GM12878 (cell line): ENCODE data around the gene YARS1. TPM values are rescaled to one million over a fixed set of nuclear protein-coding genes. Genes with fewer than 3 reads are reported as not detected.

Source experiments
- ATAC-seq: fragments of 200-7000 bp; cut with Tn5 transposase; 3 replicates; pipeline ENCODE4 v1.9.1; 2020; ENCODE audit warnings: mild to moderate bottlenecking, moderate library complexity
- BruUV-seq: library from RNA; stranded (reverse); fragments of 400-500 nt; replicated peaks from 2 replicates; lab custom pipeline; 2021; lab: Mats Ljungman, UMichigan
- CTCF ChIA-PET: fragments of 300-600 bp; sonication (Branson Sonifier 250); formaldehyde crosslinking; extraction: SDS; loops from one replicate; lab custom pipeline; 2021; ENCODE audit warnings: inconsistent platforms; lab: Yijun Ruan, JAX
- POLR2A ChIA-PET: fragments of 350-600 bp; formaldehyde crosslinking; extraction: SDS; loops from one replicate; lab custom pipeline; 2021; ENCODE audit warnings: inconsistent platforms; lab: Charles Lee
- RAD21 ChIA-PET: fragments of 300-600 bp; sonication (Branson Sonifier 250); formaldehyde crosslinking; loops from one replicate; lab custom pipeline; 2023; ENCODE audit warnings: antibody characterized with exemption; ENCODE audit not compliant: unreplicated experiment; lab: Charles Lee
- SMC1A ChIA-PET: fragments of 300-600 bp; sonication (Branson Sonifier 250); formaldehyde crosslinking; loops from one replicate; lab custom pipeline; 2023; ENCODE audit not compliant: unreplicated experiment, uncharacterized antibody; lab: Charles Lee
- DNase-seq: peaks from one replicate; pipeline ENCODE4 v3.0.0-alpha.2; 2011; ENCODE audit warnings: low read depth, low spot score
- FAIRE-seq: peaks from 3 replicates; lab custom pipeline; 2011; peaks lifted over from hg19 to GRCh38; lab: Jason Lieb, UNC
- H2AFZ ChIP-seq: 2 replicates; pipeline ENCODE4 v1.6.0; 2011; ENCODE audit warnings: low read depth, low read length, control low read depth; ENCODE audit not compliant: control insufficient read depth
- H3K27ac ChIP-seq: 2 replicates; pipeline ENCODE4 v1.5.1; 2011; ENCODE audit warnings: control low read depth; ENCODE audit not compliant: control insufficient read depth, insufficient read depth
- H3K27me3 ChIP-seq, 2 experiments: replicated peaks in 1 of 2; 2 replicates each; pipeline versions ENCODE4 v1.6.0 to v1.6.1; 2011; ENCODE audit warnings: low read length in 1 of 2; ENCODE audit not compliant: control insufficient read depth in 2 of 2, insufficient read depth in 2 of 2
- H3K36me3 ChIP-seq, 2 experiments: 2 replicates each; pipeline ENCODE4 v1.5.1; 2011; ENCODE audit warnings: low read length in 1 of 2; ENCODE audit not compliant: control insufficient read depth in 2 of 2, insufficient read depth in 2 of 2
- H3K4me1 ChIP-seq: 2 replicates; pipeline ENCODE4 v1.6.1; 2011; ENCODE audit warnings: mild to moderate bottlenecking, low read length, moderate library complexity, mixed read lengths; ENCODE audit not compliant: control insufficient read depth, insufficient read depth
- H3K4me2 ChIP-seq: 2 replicates; pipeline ENCODE4 v1.6.0; 2011; ENCODE audit warnings: control low read depth; ENCODE audit not compliant: control insufficient read depth, insufficient read depth
- H3K4me3 ChIP-seq: fragments of 200-600 bp; sonication (generic); 2 replicates; pipeline ENCODE4 v1.5.1; 2016
- H3K79me2 ChIP-seq: 2 replicates; pipeline ENCODE4 v1.6.0; 2011; ENCODE audit warnings: low read length; ENCODE audit not compliant: control insufficient read depth, insufficient read depth
- H3K9ac ChIP-seq: 2 replicates; pipeline ENCODE4 v1.8.0; 2011; ENCODE audit warnings: low read length, control low read depth, mixed read lengths; ENCODE audit not compliant: control insufficient read depth, insufficient read depth
- H3K9me3 ChIP-seq: replicated peaks from 3 replicates; pipeline ENCODE4 v1.5.1; 2011; ENCODE audit warnings: mild to moderate bottlenecking, low read length; ENCODE audit not compliant: control insufficient read depth, insufficient read depth
- H4K20me1 ChIP-seq: 2 replicates; pipeline ENCODE4 v1.6.0; 2011; ENCODE audit not compliant: control insufficient read depth, insufficient read depth
- BRCA1 ChIP-seq: IDR thresholded peaks from 2 replicates; pipeline ENCODE4 v1.6.1; 2011; ENCODE audit warnings: low read depth, low read length, improper control_type of control experiment
- CEBPB ChIP-seq, 2 experiments: fragments of 150-350 bp in 1 of 2; IDR thresholded peaks; 2 replicates each; pipeline ENCODE4 v1.6.1; 2012 to 2014; ENCODE audit warnings: low read depth in 2 of 2, low read length in 2 of 2, borderline replicate concordance in 1 of 2, inconsistent platforms in 1 of 2
- GABPA ChIP-seq: IDR thresholded peaks from 2 replicates; pipeline ENCODE4 v1.6.1; 2014; ENCODE audit warnings: antibody characterized with exemption, low read depth, mild to moderate bottlenecking, inconsistent platforms
- NFIC ChIP-seq: IDR thresholded peaks from 2 replicates; pipeline ENCODE4 v1.6.1; 2012; ENCODE audit warnings: low read depth, mild to moderate bottlenecking, inconsistent platforms, low read length, moderate library complexity
- NR2C2 ChIP-seq: IDR thresholded peaks from 2 replicates; pipeline ENCODE4 v1.6.1; 2011; ENCODE audit warnings: borderline replicate concordance, low read depth; ENCODE audit not compliant: control insufficient read depth, insufficient read length
- SP1 ChIP-seq: IDR thresholded peaks from one replicate; pipeline ENCODE4 v1.6.1; 2011; ENCODE audit warnings: low read depth, low read length
- YY1 ChIP-seq: IDR thresholded peaks from 2 replicates; pipeline ENCODE4 v1.6.1; 2011; ENCODE audit warnings: low read depth, mild to moderate bottlenecking, low read length
- ZNF207 ChIP-seq: fragments of 450-650 bp; IDR thresholded peaks from 2 replicates; pipeline ENCODE4 v1.6.1; 2014; ENCODE audit warnings: antibody characterized with exemption, mild to moderate bottlenecking, borderline replicate concordance
- ZNF24 ChIP-seq: fragments of 450-650 bp; IDR thresholded peaks from 2 replicates; pipeline ENCODE4 v1.6.1; 2017; ENCODE audit warnings: antibody characterized with exemption, mild to moderate bottlenecking
- WGBS: methylation state at CpG from one replicate; pipeline ENCODE4 v1.1.6; 2016; ENCODE audit warnings: low lambda C conversion rate; ENCODE audit not compliant: insufficient replicate concordance, insufficient coverage; ENCODE audit errors: missing lambda C conversion rate; 5-methylcytosine and 5-hydroxymethylcytosine counted together
- in situ Hi-C: fragments of 300-500 bp; cut with MboI; formaldehyde crosslinking; loops from 9 replicates; pipeline ENCODE4 v1.14.3; 2018; ENCODE audit warnings: mixed read lengths
- intact Hi-C: fragments of 100-400 bp; cut with micrococcal nuclease; formaldehyde crosslinking; loops from one replicate; pipeline ENCODE4 v1.14.2; 2022; ENCODE audit not compliant: unreplicated experiment
- polyA plus RNA-seq, 11 experiments: library from polyadenylated mRNA; depleted of rRNA in 4 of 11; unstranded in 6 of 11; stranded (reverse) in 5 of 11; fragments of >200 nt; fragmentation: Nextera tagmentation in 4 of 11; fragmentation: Illumina TruSeq in 1 of 11; extraction: Ambion mirVana in 4 of 11; extraction: Trizol in 1 of 11; gene quantifications; 1 replicate in 1 of 11; 2 replicates in 10 of 11; pipeline versions ENCODE4 v1.2.1 to v1.2.3, GENCODE V29; 2011 to 2016; ENCODE audit warnings: inconsistent platforms in 2 of 11, missing spikeins in 2 of 11, low read depth in 1 of 11
- total RNA-seq, 4 experiments: library from RNA; depleted of rRNA in 3 of 4; stranded (reverse); fragments of >200 nt in 3 of 4; fragmentation: Illumina TruSeq in 1 of 4; extraction: Trizol in 1 of 4; gene quantifications; 2 replicates each; pipeline versions ENCODE4 v1.2.1 to v1.2.3, GENCODE V29; 2013 to 2021
- TF ChIP-seq, protein P1 (sequence below): fragments of 150-350 bp; IDR thresholded peaks from 2 replicates; pipeline ENCODE4 v1.6.1; 2016; ENCODE audit warnings: low read depth, low read length
- TF ChIP-seq, protein P2 (sequence below): fragments of 450-650 bp; IDR thresholded peaks from 2 replicates; pipeline ENCODE4 v1.6.1; 2017; ENCODE audit warnings: mild to moderate bottlenecking, moderate library complexity
- TF ChIP-seq, protein P3 (sequence below): fragments of 450-650 bp; IDR thresholded peaks from 2 replicates; pipeline ENCODE4 v1.6.1; 2017; ENCODE audit warnings: borderline replicate concordance
- TF ChIP-seq, protein P4 (sequence below): IDR thresholded peaks from 2 replicates; pipeline ENCODE4 v1.6.1; 2011; ENCODE audit warnings: borderline replicate concordance, low read depth, mild to moderate bottlenecking, moderate library complexity, low read length; ENCODE audit not compliant: insufficient read depth, poor library complexity, severe bottlenecking

YARS1 gene
- total and polyA plus RNA-seq, 10 of the 15 experiments (the other 5 are each of a cell fraction or from before 2014, with no cell fraction given), result 39.9 to 202 (median 136) TPM

DNA sequence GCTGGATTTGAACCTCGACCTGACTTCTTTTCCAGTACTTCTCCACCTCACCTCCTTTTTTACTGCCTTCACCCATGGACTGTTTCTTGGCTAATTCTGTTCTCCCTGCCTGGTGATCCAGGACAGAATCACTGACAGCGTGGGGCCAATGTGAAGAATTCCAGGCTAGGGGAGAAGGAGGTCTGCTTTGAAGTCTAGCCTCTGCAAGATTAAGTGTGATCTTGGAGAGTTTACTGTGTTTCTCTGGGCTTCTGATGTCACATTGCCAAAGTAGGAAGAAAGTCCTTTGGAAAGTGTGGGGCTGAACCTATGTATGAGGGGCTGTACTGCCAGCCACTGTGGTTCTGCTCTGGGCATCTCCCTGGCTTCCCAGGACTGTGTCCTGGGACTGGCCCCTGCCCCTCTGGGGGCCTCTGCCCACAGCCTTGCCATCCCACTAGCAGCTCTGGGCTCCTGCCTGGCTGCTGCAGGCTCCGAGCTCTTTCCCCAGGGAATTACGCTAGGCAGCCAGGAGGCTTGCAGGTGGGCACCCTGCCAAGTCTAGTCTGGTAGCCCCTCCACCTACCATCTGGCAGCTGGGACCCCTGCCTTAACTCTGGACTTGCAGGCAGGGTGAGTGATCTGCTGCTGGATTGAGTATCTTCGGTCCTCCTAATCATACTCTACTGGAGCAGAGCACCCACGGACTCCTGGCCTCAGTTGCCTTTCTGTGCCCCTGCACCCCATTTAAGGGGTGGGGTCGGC is 52.2 kb downstream of the YARS1 start:
- POLR2A ChIA-PET, result no interaction called here
- no peaks in the 10 kb centered on the region for H3K36me3 ChIP-seq
- DNase-seq (no peak), FAIRE-seq (no peak), ATAC-seq (no peak)
- RAD21 ChIA-PET, result no interaction called here
- no peak overlapping the region for H3K4me3 ChIP-seq
- SMC1A ChIA-PET, result interaction anchor here (0.6 kb wide), 1 partner anchor 261 kb away, joined by 3 read pairs; no protein-coding TSS in a partner anchor
- H2AFZ ChIP-seq, result no peak overlapping the region
- CTCF ChIA-PET, result interaction anchor here (4.0 kb wide), 1 partner anchor 52 kb away, joined by 24 read pairs; no protein-coding TSS in a partner anchor
- BruUV-seq, result no TSS peak
- no peaks in the 10 kb centered on the region for H4K20me1 ChIP-seq
- no peaks in the 10 kb centered on the region for H3K79me2 ChIP-seq
- in situ Hi-C loops (no loop called here), intact Hi-C loops (no loop called here)
- H3K9ac ChIP-seq, result no peak overlapping the region
- H3K4me1 ChIP-seq, result peaks cover 7% of the 10 kb centered on the region; the same call in 1 of the 2 replicates
- H3K4me2 ChIP-seq, result no peak overlapping the region
- H3K27me3 ChIP-seq, result no peaks in the 10 kb centered on the region
- no peak overlapping the region for H3K27ac ChIP-seq
- 45% methylated on average over 7 of the region's 7 CpGs for WGBS
- no peaks in the 10 kb centered on the region for H3K9me3 ChIP-seq
- no peak for TF ChIP-seq NR2C2
- TF ChIP-seq NFIC, result no peak
- TF ChIP-seq, protein P1, sequence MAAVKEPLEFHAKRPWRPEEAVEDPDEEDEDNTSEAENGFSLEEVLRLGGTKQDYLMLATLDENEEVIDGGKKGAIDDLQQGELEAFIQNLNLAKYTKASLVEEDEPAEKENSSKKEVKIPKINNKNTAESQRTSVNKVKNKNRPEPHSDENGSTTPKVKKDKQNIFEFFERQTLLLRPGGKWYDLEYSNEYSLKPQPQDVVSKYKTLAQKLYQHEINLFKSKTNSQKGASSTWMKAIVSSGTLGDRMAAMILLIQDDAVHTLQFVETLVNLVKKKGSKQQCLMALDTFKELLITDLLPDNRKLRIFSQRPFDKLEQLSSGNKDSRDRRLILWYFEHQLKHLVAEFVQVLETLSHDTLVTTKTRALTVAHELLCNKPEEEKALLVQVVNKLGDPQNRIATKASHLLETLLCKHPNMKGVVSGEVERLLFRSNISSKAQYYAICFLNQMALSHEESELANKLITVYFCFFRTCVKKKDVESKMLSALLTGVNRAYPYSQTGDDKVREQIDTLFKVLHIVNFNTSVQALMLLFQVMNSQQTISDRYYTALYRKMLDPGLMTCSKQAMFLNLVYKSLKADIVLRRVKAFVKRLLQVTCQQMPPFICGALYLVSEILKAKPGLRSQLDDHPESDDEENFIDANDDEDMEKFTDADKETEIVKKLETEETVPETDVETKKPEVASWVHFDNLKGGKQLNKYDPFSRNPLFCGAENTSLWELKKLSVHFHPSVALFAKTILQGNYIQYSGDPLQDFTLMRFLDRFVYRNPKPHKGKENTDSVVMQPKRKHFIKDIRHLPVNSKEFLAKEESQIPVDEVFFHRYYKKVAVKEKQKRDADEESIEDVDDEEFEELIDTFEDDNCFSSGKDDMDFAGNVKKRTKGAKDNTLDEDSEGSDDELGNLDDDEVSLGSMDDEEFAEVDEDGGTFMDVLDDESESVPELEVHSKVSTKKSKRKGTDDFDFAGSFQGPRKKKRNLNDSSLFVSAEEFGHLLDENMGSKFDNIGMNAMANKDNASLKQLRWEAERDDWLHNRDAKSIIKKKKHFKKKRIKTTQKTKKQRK, result no peak
- TF ChIP-seq, protein P2, sequence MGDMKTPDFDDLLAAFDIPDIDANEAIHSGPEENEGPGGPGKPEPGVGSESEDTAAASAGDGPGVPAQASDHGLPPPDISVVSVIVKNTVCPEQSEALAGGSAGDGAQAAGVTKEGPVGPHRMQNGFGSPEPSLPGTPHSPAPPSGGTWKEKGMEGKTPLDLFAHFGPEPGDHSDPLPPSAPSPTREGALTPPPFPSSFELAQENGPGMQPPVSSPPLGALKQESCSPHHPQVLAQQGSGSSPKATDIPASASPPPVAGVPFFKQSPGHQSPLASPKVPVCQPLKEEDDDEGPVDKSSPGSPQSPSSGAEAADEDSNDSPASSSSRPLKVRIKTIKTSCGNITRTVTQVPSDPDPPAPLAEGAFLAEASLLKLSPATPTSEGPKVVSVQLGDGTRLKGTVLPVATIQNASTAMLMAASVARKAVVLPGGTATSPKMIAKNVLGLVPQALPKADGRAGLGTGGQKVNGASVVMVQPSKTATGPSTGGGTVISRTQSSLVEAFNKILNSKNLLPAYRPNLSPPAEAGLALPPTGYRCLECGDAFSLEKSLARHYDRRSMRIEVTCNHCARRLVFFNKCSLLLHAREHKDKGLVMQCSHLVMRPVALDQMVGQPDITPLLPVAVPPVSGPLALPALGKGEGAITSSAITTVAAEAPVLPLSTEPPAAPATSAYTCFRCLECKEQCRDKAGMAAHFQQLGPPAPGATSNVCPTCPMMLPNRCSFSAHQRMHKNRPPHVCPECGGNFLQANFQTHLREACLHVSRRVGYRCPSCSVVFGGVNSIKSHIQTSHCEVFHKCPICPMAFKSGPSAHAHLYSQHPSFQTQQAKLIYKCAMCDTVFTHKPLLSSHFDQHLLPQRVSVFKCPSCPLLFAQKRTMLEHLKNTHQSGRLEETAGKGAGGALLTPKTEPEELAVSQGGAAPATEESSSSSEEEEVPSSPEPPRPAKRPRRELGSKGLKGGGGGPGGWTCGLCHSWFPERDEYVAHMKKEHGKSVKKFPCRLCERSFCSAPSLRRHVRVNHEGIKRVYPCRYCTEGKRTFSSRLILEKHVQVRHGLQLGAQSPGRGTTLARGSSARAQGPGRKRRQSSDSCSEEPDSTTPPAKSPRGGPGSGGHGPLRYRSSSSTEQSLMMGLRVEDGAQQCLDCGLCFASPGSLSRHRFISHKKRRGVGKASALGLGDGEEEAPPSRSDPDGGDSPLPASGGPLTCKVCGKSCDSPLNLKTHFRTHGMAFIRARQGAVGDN, result no peak
- TF ChIP-seq ZNF24, result no peak
- TF ChIP-seq YY1, result no peak
- no peak for TF ChIP-seq BRCA1
- TF ChIP-seq CEBPB (IDR thresholded peaks at IDR 0.05; ENCODE audit: borderline replicate concordance in 1 of 2, low read depth in 2 of 2, low read length in 2 of 2), result no peak
- TF ChIP-seq GABPA, result no peak
- no peak for TF ChIP-seq SP1
- TF ChIP-seq, protein P3, sequence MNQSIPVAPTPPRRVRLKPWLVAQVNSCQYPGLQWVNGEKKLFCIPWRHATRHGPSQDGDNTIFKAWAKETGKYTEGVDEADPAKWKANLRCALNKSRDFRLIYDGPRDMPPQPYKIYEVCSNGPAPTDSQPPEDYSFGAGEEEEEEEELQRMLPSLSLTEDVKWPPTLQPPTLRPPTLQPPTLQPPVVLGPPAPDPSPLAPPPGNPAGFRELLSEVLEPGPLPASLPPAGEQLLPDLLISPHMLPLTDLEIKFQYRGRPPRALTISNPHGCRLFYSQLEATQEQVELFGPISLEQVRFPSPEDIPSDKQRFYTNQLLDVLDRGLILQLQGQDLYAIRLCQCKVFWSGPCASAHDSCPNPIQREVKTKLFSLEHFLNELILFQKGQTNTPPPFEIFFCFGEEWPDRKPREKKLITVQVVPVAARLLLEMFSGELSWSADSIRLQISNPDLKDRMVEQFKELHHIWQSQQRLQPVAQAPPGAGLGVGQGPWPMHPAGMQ, result no peak
- TF ChIP-seq, protein P4, sequence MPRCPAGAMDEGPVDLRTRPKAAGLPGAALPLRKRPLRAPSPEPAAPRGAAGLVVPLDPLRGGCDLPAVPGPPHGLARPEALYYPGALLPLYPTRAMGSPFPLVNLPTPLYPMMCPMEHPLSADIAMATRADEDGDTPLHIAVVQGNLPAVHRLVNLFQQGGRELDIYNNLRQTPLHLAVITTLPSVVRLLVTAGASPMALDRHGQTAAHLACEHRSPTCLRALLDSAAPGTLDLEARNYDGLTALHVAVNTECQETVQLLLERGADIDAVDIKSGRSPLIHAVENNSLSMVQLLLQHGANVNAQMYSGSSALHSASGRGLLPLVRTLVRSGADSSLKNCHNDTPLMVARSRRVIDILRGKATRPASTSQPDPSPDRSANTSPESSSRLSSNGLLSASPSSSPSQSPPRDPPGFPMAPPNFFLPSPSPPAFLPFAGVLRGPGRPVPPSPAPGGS, result no peak
- no peak for TF ChIP-seq ZNF207
